Mammary epithelial cell (primary cell): ENCODE data around the gene CDH5.

Experiments used
- CTCF ChIP-seq, 2 donors: IDR thresholded peaks in 1 of 2; conservative IDR thresholded peaks in 1 of 2; 2 replicates each; pipeline ENCODE4 v1.5.1; 2011 to 2012; ENCODE audit warnings: inconsistent platforms in 2 of 2, low read length in 2 of 2, mild to moderate bottlenecking in 2 of 2, control low read depth in 1 of 2, low read depth in 1 of 2; ENCODE audit not compliant: insufficient read depth in 1 of 2; ENCODE audit errors: extremely low read depth in 1 of 2
- EZH2 ChIP-seq: IDR thresholded peaks from 2 replicates; pipeline ENCODE4 v1.6.1; 2012; ENCODE audit warnings: low read length, inconsistent platforms, borderline replicate concordance

DNA sequence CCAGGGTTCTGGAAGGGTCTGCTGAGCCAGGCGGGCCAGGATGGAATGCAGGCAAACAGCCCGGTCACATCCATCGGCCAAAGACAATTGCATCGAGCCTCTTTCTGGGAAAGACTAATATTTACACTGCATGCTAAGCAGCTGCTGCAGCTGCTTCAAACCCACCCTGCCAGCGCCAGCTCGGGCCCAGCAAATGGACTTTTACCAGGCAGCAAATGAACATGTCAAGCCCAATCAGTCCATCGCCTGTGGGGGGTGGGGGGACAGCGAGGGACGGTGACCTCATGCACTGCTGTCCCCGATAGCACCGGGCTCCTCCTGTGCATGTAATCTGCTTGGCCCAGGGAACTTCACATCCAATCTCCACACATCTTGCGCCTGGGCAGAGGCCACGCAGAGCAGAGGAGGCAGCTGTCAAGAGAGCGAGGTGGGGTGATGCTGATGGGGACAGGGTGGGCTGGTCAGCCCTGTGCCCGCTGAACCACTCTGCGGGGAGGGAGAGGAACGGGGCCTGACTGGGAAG, 39.4 kb upstream of the CDH5 start:
- TF ChIP-seq CTCF (conservative IDR thresholded peaks at IDR 0.05 in 1 of 2, IDR thresholded peaks at IDR 0.05 in 1 of 2; ENCODE audit: extremely low read depth in 1 of 2, insufficient read depth in 1 of 2, low read depth in 1 of 2, low read length in 2 of 2) (no peak), EZH2 (no peak)
